ENCODE measurements around the gene CTNNA2.

DNA sequence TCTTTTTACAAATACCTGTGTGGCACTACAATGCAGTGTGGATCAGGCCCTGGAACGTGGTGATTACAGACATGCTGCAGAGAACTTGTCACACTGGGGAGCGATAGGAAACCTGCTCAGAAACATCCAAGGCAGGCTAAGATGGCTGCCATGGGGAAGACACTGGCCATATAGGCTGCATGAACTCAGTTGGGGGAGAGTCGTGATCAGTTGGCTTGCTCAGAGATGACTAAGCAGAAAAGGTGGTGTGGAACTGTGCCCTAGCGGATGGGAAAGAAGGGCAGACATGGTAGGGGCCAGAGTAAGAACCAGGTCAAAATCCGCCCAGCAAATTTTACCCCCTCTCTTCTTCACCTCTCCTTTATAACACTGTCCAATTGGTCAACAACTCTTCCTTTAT, 483.9 kb downstream of the CTNNA2 start:
- no peak for TF ChIP-seq GABPA (IDR thresholded peaks at IDR 0.05; ENCODE audit: low read depth)
- TF ChIP-seq, protein P1, sequence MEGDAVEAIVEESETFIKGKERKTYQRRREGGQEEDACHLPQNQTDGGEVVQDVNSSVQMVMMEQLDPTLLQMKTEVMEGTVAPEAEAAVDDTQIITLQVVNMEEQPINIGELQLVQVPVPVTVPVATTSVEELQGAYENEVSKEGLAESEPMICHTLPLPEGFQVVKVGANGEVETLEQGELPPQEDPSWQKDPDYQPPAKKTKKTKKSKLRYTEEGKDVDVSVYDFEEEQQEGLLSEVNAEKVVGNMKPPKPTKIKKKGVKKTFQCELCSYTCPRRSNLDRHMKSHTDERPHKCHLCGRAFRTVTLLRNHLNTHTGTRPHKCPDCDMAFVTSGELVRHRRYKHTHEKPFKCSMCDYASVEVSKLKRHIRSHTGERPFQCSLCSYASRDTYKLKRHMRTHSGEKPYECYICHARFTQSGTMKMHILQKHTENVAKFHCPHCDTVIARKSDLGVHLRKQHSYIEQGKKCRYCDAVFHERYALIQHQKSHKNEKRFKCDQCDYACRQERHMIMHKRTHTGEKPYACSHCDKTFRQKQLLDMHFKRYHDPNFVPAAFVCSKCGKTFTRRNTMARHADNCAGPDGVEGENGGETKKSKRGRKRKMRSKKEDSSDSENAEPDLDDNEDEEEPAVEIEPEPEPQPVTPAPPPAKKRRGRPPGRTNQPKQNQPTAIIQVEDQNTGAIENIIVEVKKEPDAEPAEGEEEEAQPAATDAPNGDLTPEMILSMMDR (IDR thresholded peaks at IDR 0.05) = no peak
- TF ChIP-seq RAD21 (IDR thresholded peaks at IDR 0.05; ENCODE audit: low read length) = no peak
- no peak for TF ChIP-seq TEAD4 (IDR thresholded peaks at IDR 0.05; ENCODE audit: borderline replicate concordance, insufficient read depth)

All from SK-N-SH (cell line).